CMK (cell line): ENCODE data around the gene COQ2.
A peak's percentile ranks its signal among the peaks of the same experiment; 100 is the strongest.
"Not testable (repeated sequence)": the region's sequence is repeated elsewhere in the genome, so short reads cannot be mapped to it uniquely, and the experiment has no call there.

ENCODE experiments used
- DNase-seq: peaks from one replicate; pipeline ENCODE4 v3.0.0-alpha.2; 2010; ENCODE audit warnings: low read depth

Gene COQ2

GRCh38 chr4:83283181-83283580 is 1.4 kb downstream of the COQ2 start:
- DNase-seq = no peak

- no peak for DNase-seq
Observed at GRCh38 chr4:83282049-83282535, 2.5 kb downstream of the COQ2 start.

GRCh38 chr4:83281307-83281706 is 3.3 kb downstream of the COQ2 start:
- no peak for DNase-seq

GRCh38 chr4:83276299-83277040 is 8.1 kb downstream of the COQ2 start:
- DNase-seq = no peak

- DNase-seq = not testable (repeated sequence)
Observed at GRCh38 chr4:83273926-83274325, 10.7 kb downstream of the COQ2 start.

GRCh38 chr4:83272900-83273299 is 11.7 kb downstream of the COQ2 start:
- DNase-seq = no peak

- DNase-seq = no peak
Observed at GRCh38 chr4:83269256-83269655, 15.3 kb downstream of the COQ2 start.

- DNase-seq = no peak
Observed at GRCh38 chr4:83268491-83268890, 16.1 kb downstream of the COQ2 start.

GRCh38 chr4:83267830-83268475 is 16.6 kb downstream of the COQ2 start:
- no peak for DNase-seq

GRCh38 chr4:83267121-83267829 is 17.3 kb downstream of the COQ2 start:
- DNase-seq = no peak

GRCh38 chr4:83266689-83267088 is 17.9 kb downstream of the COQ2 start:
- DNase-seq = no peak

GRCh38 chr4:83263106-83263505 is 21.5 kb downstream of the COQ2 start:
- DNase-seq = no peak

GRCh38 chr4:83262682-83263081 is 21.9 kb downstream of the COQ2 start:
- DNase-seq = no peak

GRCh38 chr4:83261307-83261706 is 23.3 kb downstream of the COQ2 start:
- DNase-seq = no peak

GRCh38 chr4:83259586-83259985 is 25.0 kb downstream of the COQ2 start:
- no peak for DNase-seq

- DNase-seq = no peak
Observed at GRCh38 chr4:83258461-83258860, 26.1 kb downstream of the COQ2 start.

GRCh38 chr4:83257811-83258210 is 26.8 kb downstream of the COQ2 start:
- DNase-seq = no peak

- no peak for DNase-seq
Observed at GRCh38 chr4:83255584-83255983, 29.0 kb downstream of the COQ2 start.

- peak; percentile 65 for DNase-seq
Observed at GRCh38 chr4:83252782-83253405, 31.7 kb downstream of the COQ2 start.

GRCh38 chr4:83251447-83251830 is 33.2 kb downstream of the COQ2 start:
- DNase-seq = no peak

GRCh38 chr4:83250687-83251446 is 33.7 kb downstream of the COQ2 start:
- DNase-seq = no peak

GRCh38 chr4:83248486-83248885 is 36.1 kb downstream of the COQ2 start:
- no peak for DNase-seq
